WTC11 (cell line): ENCODE measurements around the gene KITLG.

Experiments used
- CTCF ChIP-seq: fragments of 200-600 bp; IDR thresholded peaks from 2 replicates; pipeline ENCODE4 v1.8.0; 2022; ENCODE audit warnings: antibody characterized with exemption
- E2F4 ChIP-seq: sonication (generic); formaldehyde crosslinking; IDR thresholded peaks from 2 replicates; pipeline ENCODE4 v1.8.1; 2022; ENCODE audit warnings: low read depth, mild to moderate bottlenecking, moderate library complexity, missing genetic modification reagents, borderline replicate concordance
- HMGXB4 ChIP-seq: sonication (generic); formaldehyde crosslinking; IDR thresholded peaks from 2 replicates; pipeline ENCODE4 v1.8.1; 2023; ENCODE audit warnings: mild to moderate bottlenecking, moderate library complexity, missing genetic modification reagents
- NR2C2 ChIP-seq: sonication (generic); formaldehyde crosslinking; IDR thresholded peaks from 2 replicates; pipeline ENCODE4 v1.8.0; 2022; ENCODE audit warnings: mild to moderate bottlenecking, missing genetic modification reagents
- SMAD3 ChIP-seq: sonication (generic); formaldehyde crosslinking; IDR thresholded peaks from 2 replicates; pipeline ENCODE4 v1.8.0; 2022; ENCODE audit warnings: missing genetic modification reagents, mild to moderate bottlenecking, borderline replicate concordance
- USF1 ChIP-seq: sonication (generic); formaldehyde crosslinking; IDR thresholded peaks from 2 replicates; pipeline ENCODE4 v1.8.0; 2022; ENCODE audit warnings: mild to moderate bottlenecking, missing genetic modification reagents
- TF ChIP-seq, protein P1 (sequence below): sonication (generic); formaldehyde crosslinking; IDR thresholded peaks from 2 replicates; pipeline ENCODE4 v1.8.1; 2023; ENCODE audit warnings: mild to moderate bottlenecking, missing genetic modification reagents, moderate library complexity
- TF ChIP-seq, protein P2 (sequence below): sonication (generic); formaldehyde crosslinking; IDR thresholded peaks from 2 replicates; pipeline ENCODE4 v1.8.0; 2022; ENCODE audit warnings: mild to moderate bottlenecking, missing genetic modification reagents

DNA sequence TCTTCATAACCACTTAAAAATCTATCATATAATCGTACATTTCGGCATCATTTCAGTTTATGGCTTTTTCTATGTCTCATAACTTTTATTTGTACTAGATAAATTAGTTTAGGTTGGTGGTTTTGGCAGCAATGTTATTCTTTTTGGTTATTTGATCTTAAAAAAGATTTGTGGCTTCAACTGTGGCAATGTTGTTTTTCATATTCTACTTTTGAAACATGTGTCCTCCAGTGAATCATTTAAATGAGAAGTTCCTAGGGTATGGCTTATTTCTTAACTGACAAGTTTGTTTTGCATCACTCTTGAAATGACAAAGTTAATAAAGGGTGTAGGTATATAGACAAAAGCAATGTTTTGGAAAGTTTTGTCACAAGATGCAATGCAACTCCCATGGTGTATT is 11.1 kb upstream of the KITLG start:
- no peak for TF ChIP-seq USF1 (CRISPR knock-in tag)
- no peak for TF ChIP-seq HMGXB4 (CRISPR knock-in tag)
- no peak for TF ChIP-seq CTCF
- no peak for TF ChIP-seq NR2C2 (CRISPR knock-in tag)
- TF ChIP-seq, protein P1, sequence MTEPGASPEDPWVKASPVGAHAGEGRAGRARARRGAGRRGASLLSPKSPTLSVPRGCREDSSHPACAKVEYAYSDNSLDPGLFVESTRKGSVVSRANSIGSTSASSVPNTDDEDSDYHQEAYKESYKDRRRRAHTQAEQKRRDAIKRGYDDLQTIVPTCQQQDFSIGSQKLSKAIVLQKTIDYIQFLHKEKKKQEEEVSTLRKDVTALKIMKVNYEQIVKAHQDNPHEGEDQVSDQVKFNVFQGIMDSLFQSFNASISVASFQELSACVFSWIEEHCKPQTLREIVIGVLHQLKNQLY (CRISPR knock-in tag) = no peak
- TF ChIP-seq E2F4 = no peak
- TF ChIP-seq, protein P2, sequence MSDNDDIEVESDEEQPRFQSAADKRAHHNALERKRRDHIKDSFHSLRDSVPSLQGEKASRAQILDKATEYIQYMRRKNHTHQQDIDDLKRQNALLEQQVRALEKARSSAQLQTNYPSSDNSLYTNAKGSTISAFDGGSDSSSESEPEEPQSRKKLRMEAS = no peak
- no peak for TF ChIP-seq SMAD3 (CRISPR knock-in tag)
